ENCODE data around the gene TBC1D12. TPM values are rescaled to one million over a fixed set of nuclear protein-coding genes. Genes with fewer than 3 reads are reported as not detected.

Gene TBC1D12
- total RNA-seq (10 to 100 TPM in 1 of 2 donors, 1 to 10 TPM in 1; 9.8 to 29.0 TPM), polyA plus RNA-seq (10 to 100 TPM in 1 of 2 donors, 1 to 10 TPM in 1; 4.5 to 21.5 TPM)
- long read RNA-seq, donor 1 = 0 reads
- long read RNA-seq, donor 2 = 0 reads
- long read RNA-seq, donor 3, full-length matches to known transcripts = 3 of 3 reads
- long read RNA-seq, donor 3, partial matches to known transcripts = 0 of 3 reads
- long read RNA-seq, donor 3, other reads (novel, unspliced or antisense) = 0 of 3 reads
- long read RNA-seq, donor 4 = 0 reads
- long read RNA-seq, donor 5, full-length matches to known transcripts = 1 of 1 reads
- long read RNA-seq, donor 5, partial matches to known transcripts = 0 of 1 reads
- long read RNA-seq, donor 5, other reads (novel, unspliced or antisense) = 0 of 1 reads

GRCh38 chr10:94402204-94402842 lies at the start of gene TBC1D12:
TSS of gene TBC1D12 (plus strand) at chr10:94402541. CDS start at chr10:94402614, 73 bp downstream.
- no peaks in the 10 kb centered on the region for H3K27me3 ChIP-seq (ENCODE audit: control insufficient read depth in 3 of 3, insufficient read depth in 3 of 3, low read length in 2 of 3)
- WGBS, 2 donors = 1% methylated on average over 51 to 56 of the region's 56 CpGs

GRCh38 chr10:94353336-94353735 lies 49.0 kb upstream of the TBC1D12 start:
- ATAC-seq (ENCODE audit: insufficient read depth, low FRiP score) = no peak
- Histone ChIP-seq H3K9me3 (ENCODE audit: control insufficient read depth in 4 of 4, insufficient read depth in 3 of 4, low read length in 3 of 4) (no peaks in the 10 kb centered on the region), H3K36me3 (ENCODE audit: control insufficient read depth in 4 of 4, insufficient read depth in 4 of 4, low read length in 4 of 4) (peaks cover 8 to 38% (median 25%) of the 10 kb centered on the region in 4 donors), H3K27me3 (ENCODE audit: control insufficient read depth in 3 of 3, insufficient read depth in 3 of 3, low read length in 2 of 3) (no peaks in the 10 kb centered on the region), H3K27ac (ENCODE audit: low read depth in 1 of 2, low read length in 1 of 2) (no peak overlapping the region), H3K4me1 (ENCODE audit: control insufficient read depth in 5 of 5, insufficient read depth in 5 of 5, low read length in 5 of 5) (no peaks in the 10 kb centered on the region), H3K9ac (ENCODE audit: insufficient read depth in 1 of 2, low read length in 2 of 2) (no peak overlapping the region), H3K4me3 (no peak overlapping the region)
- no peak for DNase-seq
- 94 to 98% methylated on average over 3 of the region's 3 CpGs for WGBS, 2 donors
- no peak for TF ChIP-seq CTCF (IDR thresholded peaks at IDR 0.05; ENCODE audit: control extremely low read depth, extremely low read depth)

More at GRCh38 chr10:94402204-94402842, at the start of gene TBC1D12:
- Histone ChIP-seq H3K4me1 (ENCODE audit: control insufficient read depth in 5 of 5, insufficient read depth in 5 of 5, low read length in 5 of 5) (peaks cover 0 to 12% (median 4%) of the 10 kb centered on the region in 5 donors), H3K4me3 (peak within 1 kb of the TSS; percentile 89), H3K9ac (ENCODE audit: insufficient read depth in 1 of 2, low read length in 2 of 2) (peak within 1 kb of the TSS; percentile 72 to 75), H3K36me3 (ENCODE audit: control insufficient read depth in 4 of 4, insufficient read depth in 4 of 4, low read length in 4 of 4) (no peaks in the 10 kb centered on the region), H3K27ac (ENCODE audit: low read depth in 1 of 2, low read length in 1 of 2) (peak within 1 kb of the TSS; percentile 98), H3K9me3 (ENCODE audit: control insufficient read depth in 4 of 4, insufficient read depth in 3 of 4, low read length in 3 of 4) (no peaks in the 10 kb centered on the region)
- no peak for TF ChIP-seq CTCF (IDR thresholded peaks at IDR 0.05; ENCODE audit: control extremely low read depth, extremely low read depth)
- ATAC-seq (ENCODE audit: insufficient read depth, low FRiP score) (peak; percentile 92), DNase-seq (peak; percentile 96 to 98 (median 97))

GRCh38 chr10:94355841-94356240 lies 46.5 kb upstream of the TBC1D12 start:
- H3K27me3 ChIP-seq (ENCODE audit: control insufficient read depth in 3 of 3, insufficient read depth in 3 of 3, low read length in 2 of 3) = no peaks in the 10 kb centered on the region
- no peaks in the 10 kb centered on the region for H3K9me3 ChIP-seq (ENCODE audit: control insufficient read depth in 4 of 4, insufficient read depth in 3 of 4, low read length in 3 of 4)
- H3K4me3 ChIP-seq = no peak overlapping the region
- no peak overlapping the region for H3K27ac ChIP-seq (ENCODE audit: low read depth in 1 of 2, low read length in 1 of 2)
- H3K36me3 ChIP-seq (ENCODE audit: control insufficient read depth in 4 of 4, insufficient read depth in 4 of 4, low read length in 4 of 4) = peaks cover 6 to 36% (median 18%) of the 10 kb centered on the region in 4 donors
- no peak overlapping the region for H3K9ac ChIP-seq (ENCODE audit: insufficient read depth in 1 of 2, low read length in 2 of 2)
- WGBS, 2 donors = 97 to 98% methylated on average over 2 of the region's 2 CpGs
- H3K4me1 ChIP-seq (ENCODE audit: control insufficient read depth in 5 of 5, insufficient read depth in 5 of 5, low read length in 5 of 5) = peaks cover 0 to under 1% (median 0%) of the 10 kb centered on the region in 5 donors
- TF ChIP-seq CTCF (IDR thresholded peaks at IDR 0.05; ENCODE audit: control extremely low read depth, extremely low read depth) = no peak
- DNase-seq = no peak
- no peak for ATAC-seq (ENCODE audit: insufficient read depth, low FRiP score)

Measured in lung (tissue), 16 donors.